Tongue (tissue), 2 donors: ENCODE results near the gene PRKAR2A. TPM values are rescaled to one million over a fixed set of nuclear protein-coding genes. Genes with fewer than 3 reads are reported as not detected.
"Not testable (repeated sequence)": the region's sequence is repeated elsewhere in the genome, so short reads cannot be mapped to it uniquely, and the experiment has no call there.

Source experiments
- DNase-seq: peaks from one replicate; pipeline ENCODE4 v3.0.0-alpha.2; 2015
- total RNA-seq: library from RNA; depleted of rRNA; stranded (reverse); fragments of >200 nt; gene quantifications from one replicate; pipeline ENCODE4 v1.2.3, GENCODE V29; 2014

PRKAR2A gene
- total RNA-seq, 1 donor from 2014 or later, result 37.0 TPM

DNA sequence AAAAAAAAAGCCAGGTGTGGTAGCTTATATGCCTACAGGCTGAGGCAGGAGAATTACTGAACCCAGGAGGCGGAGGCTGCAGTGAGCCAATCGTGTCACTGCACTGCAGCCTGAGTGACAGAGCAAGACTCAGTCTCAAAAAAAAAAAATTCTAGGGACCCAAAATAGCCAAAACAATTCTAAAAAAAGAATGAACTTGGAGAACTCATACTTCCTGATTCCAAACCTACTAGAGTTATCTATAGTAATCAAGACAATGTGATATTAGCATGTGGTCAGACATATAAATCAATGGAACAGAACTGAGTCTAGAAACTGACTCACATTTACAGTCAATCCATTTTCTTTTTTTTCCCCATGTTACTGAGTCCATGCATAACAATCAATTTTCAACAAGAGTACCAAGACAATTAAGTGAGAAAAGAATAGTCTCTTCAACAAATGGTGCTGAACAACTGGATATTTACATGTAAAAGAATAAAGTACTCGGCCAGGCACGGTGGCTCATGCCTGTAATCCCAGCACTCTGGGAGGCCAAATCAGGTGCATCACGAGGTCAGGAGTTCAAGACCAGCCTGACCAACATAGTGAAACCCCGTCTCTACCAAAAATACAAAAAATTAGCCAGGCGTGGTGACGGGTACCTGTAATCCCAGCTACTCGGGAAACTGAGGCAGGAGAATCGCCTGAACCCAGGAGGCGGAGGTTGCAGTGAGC lies 11.9 kb downstream of the PRKAR2A start:
- DNase-seq, result no peak

DNA sequence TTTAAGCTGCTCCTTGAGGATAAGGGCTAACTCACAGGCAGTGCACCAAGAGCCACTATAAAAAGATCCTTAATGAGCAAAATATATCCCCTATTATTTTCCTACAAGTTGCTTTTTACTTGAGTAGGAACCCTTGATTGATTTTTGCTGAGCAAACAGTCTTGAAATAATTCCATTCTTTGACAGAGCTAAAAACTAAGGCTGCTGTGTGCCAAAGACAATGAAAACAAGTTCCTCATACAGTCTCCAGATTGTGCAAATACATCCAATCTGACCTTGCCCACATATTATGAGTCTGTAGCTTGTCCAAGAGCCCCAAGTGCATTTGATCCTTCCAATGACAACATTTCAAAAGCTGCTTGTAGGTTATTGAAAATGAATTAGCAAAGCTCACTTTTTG lies 15.0 kb downstream of the PRKAR2A start:
- no peak for DNase-seq

DNA sequence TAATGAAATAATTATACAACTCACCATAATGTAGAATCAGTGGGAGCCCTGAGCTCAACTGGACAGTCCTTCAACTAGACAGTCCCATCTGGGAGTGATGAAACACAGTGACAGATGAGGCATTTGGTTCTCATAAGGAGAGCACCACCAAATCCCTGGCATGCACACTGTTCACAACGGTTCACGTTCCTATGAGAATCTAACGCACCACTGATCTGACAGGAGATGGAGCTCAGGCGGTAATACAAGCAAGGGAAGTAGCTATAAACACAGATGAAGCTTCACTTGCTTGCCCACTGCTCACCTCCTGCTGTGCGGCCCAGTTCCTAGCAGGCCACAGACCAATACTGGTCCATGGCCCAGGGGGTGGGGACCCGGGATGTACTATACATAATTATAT lies 17.0 kb downstream of the PRKAR2A start:
- no peak for DNase-seq

DNA sequence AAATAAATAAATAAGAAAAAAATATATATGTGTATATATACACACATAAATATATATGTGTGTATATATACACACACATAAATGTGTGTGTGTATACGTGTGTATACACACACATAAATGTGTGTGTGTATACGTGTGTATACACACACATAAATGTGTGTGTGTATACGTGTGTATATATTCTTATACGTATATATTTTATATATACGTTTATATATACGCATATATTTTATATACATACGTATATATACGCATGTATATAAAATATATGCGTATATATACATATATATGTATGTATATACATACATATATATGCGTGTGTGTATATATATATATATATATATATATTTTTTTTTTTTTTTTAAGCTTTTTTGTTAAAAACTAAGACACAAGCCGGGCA lies 18.1 kb downstream of the PRKAR2A start:
- DNase-seq, result not testable (repeated sequence)

- DNase-seq, result not testable (repeated sequence)
Measured at GRCh38 chr3:48827874-48828273, 19.8 kb downstream of the PRKAR2A start.

- DNase-seq, result no peak
Measured at GRCh38 chr3:48826451-48826850, 21.2 kb downstream of the PRKAR2A start.

GRCh38 chr3:48820612-48821324 lies 26.9 kb downstream of the PRKAR2A start:
- DNase-seq, result peak; percentile 19

- no peak for DNase-seq
Measured at GRCh38 chr3:48819234-48820221, 28.1 kb downstream of the PRKAR2A start.

DNA sequence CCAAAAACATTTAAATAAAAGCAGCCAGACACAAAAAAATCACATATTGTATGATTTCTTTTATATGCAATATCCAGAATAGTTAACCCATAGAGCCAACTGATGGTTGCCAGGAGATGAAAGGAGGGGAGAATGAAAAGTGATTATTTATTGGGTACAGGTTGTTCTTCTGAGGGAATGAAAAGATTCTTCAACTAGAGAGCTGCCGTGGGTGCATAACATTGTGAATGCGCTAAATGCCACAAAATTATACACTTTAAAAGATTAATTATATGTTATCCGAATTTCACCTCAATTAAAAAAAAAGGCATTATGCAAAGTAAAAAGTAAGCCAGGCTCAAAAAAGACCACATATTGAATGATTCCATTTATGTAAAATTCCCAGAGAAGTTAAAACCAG lies 36.1 kb downstream of the PRKAR2A start:
- no peak for DNase-seq

DNA sequence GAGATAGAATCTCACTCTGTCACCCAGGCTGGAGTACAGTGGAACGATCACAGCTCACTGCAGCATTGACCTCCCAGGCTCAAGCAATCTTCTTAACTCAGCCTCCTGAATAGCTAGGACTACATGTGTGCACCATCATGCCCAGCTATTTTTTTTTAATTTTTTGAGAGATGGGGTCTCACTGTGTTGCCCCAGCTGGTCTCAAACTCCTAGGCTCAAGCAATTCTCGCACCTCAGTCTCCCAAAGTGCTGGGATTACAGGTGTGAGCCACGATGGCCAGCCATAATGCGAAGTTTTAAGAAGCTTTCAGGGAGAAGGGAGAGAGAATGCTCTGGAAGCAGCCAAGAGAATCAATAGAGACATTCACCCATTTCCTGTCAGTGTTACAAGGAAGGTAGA lies 42.7 kb downstream of the PRKAR2A start:
- DNase-seq, result no peak

DNA sequence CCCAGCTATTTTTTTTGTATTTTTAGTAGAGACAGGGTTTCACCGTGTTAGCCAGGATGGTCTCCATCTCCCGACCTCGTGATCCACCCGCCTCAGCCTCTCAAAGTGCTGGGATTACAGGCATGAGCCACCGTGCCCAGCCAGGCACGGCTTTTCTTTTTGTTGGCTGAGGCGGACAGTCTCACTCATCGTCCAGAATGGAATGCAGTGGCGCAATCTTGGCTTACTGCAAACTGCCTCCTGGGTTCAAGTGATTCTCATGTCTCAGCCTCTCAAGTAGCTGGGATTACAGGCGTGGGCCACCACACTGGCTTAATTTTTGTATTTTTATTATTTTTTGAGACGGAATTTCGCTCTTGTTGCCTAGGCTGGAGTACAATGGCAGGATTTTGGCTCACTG lies 46.8 kb downstream of the PRKAR2A start:
- DNase-seq, result not testable (repeated sequence)

- DNase-seq, result no peak
Measured at GRCh38 chr3:48798998-48799397, 48.7 kb downstream of the PRKAR2A start.

DNA sequence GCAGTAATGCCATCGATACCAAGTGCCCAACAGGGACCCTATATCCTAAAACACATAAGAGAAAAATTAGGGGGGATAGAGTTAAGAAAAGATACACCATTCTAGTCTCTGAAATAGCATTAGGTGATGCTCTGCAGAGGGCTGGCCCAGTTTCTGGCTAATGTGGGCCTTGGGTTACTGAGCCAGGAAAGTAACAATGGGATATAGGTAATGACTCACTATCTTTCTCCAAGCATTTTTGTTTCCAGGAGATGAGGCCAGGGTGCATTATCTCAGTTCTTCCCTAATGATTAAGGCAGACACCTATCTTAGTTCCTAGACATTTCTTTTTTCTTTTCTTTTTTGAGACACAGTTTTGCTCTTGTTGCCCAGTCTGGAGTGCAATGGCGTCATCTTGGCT lies 50.0 kb downstream of the PRKAR2A start:
- DNase-seq, result no peak

DNA sequence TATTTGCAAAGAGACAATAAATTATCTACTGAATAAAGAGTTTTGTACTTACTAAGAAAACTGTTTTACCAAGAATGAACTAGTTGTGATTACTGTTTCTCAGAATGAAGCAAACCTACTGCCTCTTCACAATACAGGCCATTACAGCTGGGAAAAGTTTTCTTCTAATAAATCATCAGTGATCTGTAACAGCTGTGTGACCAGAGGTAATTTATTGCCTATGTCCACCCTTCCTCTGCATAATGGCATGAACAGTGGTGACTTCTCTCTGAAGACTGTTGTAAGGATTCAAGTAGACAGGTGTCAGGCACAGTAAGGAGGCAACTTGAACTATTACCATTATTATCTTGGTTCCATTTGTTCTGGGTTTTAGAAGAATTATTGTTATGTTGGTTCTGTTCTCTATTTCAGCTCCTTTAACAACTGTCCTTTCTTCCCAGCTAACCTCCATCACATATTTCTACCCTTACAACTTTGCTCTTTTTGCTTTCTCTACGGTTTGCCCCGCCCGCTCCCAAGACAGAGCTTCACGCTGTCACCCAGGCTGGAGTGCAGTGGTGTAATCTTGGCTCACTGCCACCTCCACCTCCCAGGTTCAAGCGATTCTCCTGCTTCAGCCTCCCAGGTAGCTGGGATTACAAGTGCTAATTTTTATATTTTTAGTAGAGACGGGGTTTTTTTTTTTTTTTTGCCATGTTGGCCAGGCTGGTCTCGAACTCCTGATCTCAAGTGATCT lies 51.5 kb downstream of the PRKAR2A start:
- DNase-seq, result no peak

- DNase-seq, result not testable (repeated sequence)
Measured at GRCh38 chr3:48793484-48793883, 54.2 kb downstream of the PRKAR2A start.

DNA sequence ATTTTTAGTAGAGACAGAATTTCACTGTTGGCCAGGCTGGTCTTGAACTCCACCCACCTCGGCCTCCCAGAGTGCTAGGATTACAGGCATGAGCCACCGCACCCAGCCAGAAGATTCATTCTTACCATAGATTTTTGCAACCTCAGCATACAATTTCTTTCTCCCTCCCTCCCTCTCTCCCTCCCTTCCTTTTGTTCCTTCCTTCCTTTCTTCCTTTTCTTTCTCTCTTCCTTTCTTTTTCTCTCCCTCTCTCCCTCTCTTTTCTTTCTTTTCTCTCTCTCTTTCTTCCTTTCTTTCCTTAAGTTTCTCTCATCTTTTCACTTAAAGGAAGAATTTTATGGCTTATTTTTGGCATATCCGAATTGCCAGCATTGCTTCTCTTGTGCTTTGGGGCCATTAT lies 58.0 kb downstream of the PRKAR2A start:
- DNase-seq, result no peak

DNA sequence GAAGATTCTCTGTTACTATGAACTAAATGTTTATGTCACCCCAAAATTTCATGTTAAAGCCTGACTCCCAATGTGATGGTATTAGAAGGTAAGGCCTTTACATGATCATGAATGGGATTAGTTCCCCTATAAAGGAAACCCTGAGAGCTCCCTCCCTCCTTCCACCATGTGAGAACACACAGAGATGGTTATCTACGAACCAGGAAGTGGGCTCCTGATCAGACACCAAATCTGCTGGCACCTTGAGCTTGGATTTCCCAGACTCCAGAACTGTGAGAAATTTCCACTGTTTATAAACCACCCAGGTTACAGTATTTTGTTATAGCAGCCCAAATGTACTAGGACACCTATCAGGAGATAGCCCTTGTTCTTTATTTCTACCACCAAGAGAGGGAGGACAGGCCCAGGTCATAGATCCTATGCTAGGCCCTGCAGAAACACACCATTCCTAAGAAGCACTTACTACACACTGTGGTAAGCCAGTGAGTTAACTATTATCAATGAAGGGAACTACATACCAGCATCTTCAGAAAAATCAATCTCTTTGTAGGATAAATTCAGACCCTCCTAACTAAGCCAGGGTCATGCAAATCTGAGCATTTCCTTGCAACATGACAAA lies 59.0 kb downstream of the PRKAR2A start:
- no peak for DNase-seq

GRCh38 chr3:48784426-48785120 lies 63.1 kb downstream of the PRKAR2A start:
- DNase-seq, result peak; percentile 28

DNA sequence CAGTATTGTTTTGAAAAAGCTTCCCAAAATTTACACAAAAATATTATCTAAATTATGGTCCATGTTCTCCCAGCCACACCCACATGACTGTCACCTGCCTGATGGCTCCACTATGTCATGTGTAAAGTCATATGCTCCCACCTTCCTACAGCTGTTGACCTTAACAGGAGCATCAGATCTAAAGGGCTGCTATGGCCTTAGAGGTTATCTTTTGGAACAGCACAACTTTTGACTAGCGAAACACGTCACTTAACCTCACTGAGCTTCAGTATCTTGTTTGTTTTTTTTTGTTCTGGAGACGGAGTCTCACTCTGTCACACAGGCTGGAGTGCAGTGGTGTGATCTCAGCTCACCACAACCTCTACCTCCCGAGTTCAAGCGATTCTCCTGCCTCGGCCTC lies 64.4 kb downstream of the PRKAR2A start:
- DNase-seq, result no peak

DNA sequence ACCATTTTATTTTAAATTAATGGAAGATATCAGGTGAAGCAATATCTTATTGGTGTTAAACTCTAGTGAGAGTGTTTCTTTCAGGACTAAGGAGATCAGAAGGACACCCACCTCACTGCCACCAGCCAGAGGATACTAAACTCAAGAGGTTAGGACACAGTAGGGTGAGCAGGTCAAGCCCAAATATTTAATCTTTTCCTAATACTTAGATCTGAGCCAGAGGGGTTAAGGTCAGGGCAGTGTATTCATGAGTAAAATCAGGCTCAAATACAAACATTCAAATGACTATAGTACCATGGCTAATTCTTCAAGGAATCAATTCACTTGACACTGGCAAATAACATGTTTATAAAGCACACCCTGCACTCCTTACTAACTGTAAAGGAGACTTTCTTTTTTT lies 65.6 kb downstream of the PRKAR2A start:
- no peak for DNase-seq

GRCh38 chr3:48778565-48778964 lies 69.1 kb downstream of the PRKAR2A start:
- not testable (repeated sequence) for DNase-seq
